Endometrial microvascular endothelial cells (primary cell): ENCODE results near the gene GP1BB. TPM values are rescaled to one million over a fixed set of nuclear protein-coding genes. Genes with fewer than 3 reads are reported as not detected.

Experiments
- in situ Hi-C: cut with HindIII; loops from 2 replicates; pipeline ENCODE4 v1.10.0; 2017; ENCODE audit warnings: low sequenced_read_pairs, low pct_unique_long_range_greater_than_20kb; ENCODE audit errors: inconsistent ontology term
- total RNA-seq: library from RNA; depleted of rRNA; stranded (reverse); fragments of >200 nt; gene quantifications from one replicate; pipeline ENCODE4 v1.2.3, GENCODE V29; 2015; ENCODE audit errors: inconsistent ontology term

GP1BB gene
- total RNA-seq, 1 donor from 2014 or later: not detected

DNA sequence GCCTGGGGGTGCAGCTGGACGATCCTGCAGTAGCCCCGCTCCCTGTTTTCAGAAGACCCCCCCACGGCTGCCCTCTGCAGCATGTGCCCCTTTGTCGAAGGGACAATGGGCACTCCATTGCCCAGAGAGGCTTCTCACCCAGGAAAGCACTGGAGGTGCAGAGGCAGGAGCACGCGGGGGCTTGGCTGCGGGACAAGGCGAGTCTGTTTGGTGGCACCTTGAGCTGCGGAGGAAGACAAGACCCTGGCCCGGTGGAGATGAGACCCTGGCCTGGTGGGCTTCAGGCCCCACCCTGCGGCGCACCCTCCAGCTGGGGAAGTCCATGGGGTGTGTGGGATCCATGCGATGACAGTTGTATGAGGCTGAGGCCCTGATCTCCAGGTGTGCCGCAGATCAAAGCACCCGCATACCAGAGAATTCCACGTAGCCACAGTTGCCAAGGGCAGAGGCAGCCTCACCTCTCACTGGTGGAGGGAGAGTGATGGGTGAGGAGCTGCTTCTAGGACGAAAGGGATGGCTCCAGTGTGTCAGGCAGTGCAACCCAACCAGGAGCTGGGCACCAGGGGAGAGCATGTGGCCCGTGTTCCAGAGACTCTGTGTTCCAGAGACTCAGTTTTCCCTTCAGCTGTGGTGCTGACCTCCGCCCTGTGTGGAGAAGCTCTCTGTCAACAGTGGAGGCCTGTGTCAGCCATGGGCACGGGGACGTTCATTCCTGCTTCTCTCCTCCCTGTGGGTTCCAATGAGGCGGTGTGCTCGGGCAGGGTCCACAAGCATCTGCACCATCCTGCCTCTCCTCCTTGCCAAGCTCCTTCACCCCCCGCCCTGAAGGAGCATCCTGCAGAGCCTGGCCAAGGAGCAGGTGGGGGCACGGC, 47.2 kb downstream of the GP1BB start:
- in situ Hi-C loops: loop anchor here (25.0 kb wide), 1 partner anchor 342 kb away; the partner anchor contains the start of genes RANBP1 and TRMT2A

DNA sequence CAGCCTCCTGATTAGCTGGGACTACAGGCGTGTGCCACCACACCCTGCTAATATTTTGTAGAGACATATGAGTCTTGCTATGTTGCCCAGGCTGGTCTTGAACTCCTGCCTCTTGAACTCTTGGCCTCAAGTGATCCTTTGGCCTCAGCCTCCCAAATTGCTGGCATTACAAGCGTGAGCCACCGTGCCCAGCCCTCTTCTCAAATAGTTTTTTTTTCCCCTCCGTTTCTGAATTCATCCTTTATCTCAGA, 49.0 kb downstream of the GP1BB start:
- in situ Hi-C loops: loop anchor here (25.0 kb wide), 1 partner anchor 340 kb away; the partner anchor contains the start of genes RANBP1 and TRMT2A

DNA sequence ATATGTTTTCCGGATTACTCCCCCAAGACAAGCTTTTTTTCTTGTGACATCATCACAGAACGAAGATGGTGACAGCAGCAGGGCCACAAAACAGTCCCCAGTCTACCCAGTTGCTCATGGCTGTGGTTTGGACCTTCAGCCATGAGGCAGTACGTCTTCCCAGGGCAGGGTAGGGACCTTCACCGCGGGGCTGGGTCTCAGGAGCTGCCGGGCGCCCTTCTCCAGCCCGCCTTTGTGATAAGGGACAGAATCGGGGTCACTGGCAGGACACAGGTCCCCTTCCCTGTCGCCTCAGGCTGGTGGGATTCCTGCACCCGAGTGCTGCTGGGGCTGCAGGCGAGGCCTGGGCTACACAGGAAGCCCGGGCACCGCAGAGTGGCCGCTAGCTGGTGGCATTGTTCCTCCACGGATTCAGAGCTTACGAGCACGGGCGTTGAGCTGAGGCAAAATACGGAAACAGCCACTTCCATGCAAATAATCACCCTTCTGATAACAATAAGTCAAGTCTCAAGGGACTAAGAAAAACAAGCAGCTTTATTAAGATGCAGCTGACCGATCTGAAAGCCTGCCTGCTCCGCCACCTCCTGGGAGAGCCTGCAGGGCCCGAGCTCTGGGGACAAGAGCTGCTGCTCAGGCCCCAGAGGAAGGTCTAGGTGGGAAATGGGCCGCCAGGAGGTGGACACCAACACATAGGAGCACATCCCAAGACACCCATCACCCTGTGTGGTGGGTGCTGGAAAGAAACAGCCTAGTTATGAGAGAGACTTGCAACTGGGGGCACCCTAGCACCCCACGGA, 49.5 kb downstream of the GP1BB start:
- in situ Hi-C loops: loop anchor here (25.0 kb wide), 1 partner anchor 339 kb away; the partner anchor contains the start of genes RANBP1 and TRMT2A

DNA sequence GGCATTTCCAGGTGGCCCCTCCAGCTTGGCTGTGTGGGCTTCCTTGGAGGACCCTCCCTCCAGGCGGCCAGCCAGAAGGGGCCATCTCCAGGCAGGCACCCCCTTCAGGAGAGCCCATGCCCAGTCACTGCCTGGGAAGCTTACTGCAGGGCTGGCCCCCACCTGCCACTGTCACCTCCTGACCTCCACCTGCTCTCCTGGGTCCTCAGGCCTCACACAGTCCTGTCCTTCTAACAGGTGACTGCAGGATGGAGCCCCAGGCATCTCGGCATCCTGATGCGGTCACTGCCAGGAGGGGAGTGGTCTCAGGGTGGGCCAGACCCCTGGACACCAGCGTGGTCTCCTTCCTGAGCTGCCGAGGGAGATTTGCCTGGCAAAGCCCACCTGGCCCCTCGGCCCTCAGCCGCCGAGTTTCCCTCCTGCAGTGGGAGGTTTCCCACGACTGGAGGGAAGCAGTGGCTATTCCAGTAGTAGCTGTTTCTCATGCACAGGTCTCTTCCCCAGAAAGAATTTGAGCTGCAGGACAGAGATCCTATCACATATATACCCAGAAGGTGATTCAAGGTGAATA, 50.2 kb downstream of the GP1BB start:
- in situ Hi-C loops: loop anchor here (25.0 kb wide), 1 partner anchor 339 kb away; the partner anchor contains the start of genes RANBP1 and TRMT2A

Other genes starting within 250 kb of the GP1BB start
- gene UFD1, start 244.3 kb upstream of the GP1BB start, total RNA-seq: 93.5 TPM
- 43.1 TPM for gene CDC45, start 243.6 kb upstream of the GP1BB start, total RNA-seq
- gene CLDN5, start 199.1 kb upstream of the GP1BB start, total RNA-seq: 621 TPM
- 0.46 TPM for gene SEPTIN5, start 9.0 kb upstream of the GP1BB start, total RNA-seq
- gene TBX1, start 37.2 kb downstream of the GP1BB start, total RNA-seq: not detected
- 19.7 TPM for gene GNB1L, start 131.3 kb downstream of the GP1BB start, total RNA-seq
- gene RTL10, start 131.3 kb downstream of the GP1BB start, total RNA-seq: 36.2 TPM
- gene COMT, start 218.2 kb downstream of the GP1BB start, total RNA-seq: 332 TPM
- gene TXNRD2, start 218.3 kb downstream of the GP1BB start, total RNA-seq: 61.6 TPM